HCT116 (cell line): Measurements from ENCODE around the gene METTL6. TPM values are rescaled to one million over a fixed set of nuclear protein-coding genes. Genes with fewer than 3 reads are reported as not detected.

Experiments used
- ATAC-seq: fragments of 200-7000 bp; cut with Tn5 transposase; 2 replicates; pipeline ENCODE4 v1.9.1; 2020; ENCODE audit warnings: mild to moderate bottlenecking, moderate library complexity
- BruUV-seq: library from RNA; stranded (reverse); fragments of 400-500 nt; replicated peaks from 2 replicates; lab custom pipeline; 2021; lab: Mats Ljungman, UMichigan
- CTCF ChIA-PET: fragments of 300-600 bp; sonication (Branson Sonifier 250); formaldehyde crosslinking; loops from one replicate; lab custom pipeline; 2021; ENCODE audit warnings: antibody characterized with exemption; lab: Charles Lee
- POLR2A ChIA-PET: fragments of 300-600, 350-600 bp; sonication (Branson Sonifier 250); formaldehyde crosslinking; loops from one replicate; lab custom pipeline; 2021; ENCODE audit warnings: antibody characterized with exemption; lab: Charles Lee
- RAD21 ChIA-PET, 2 experiments: fragments of 300-600 bp; sonication (Branson Sonifier 250); formaldehyde crosslinking; loops; one replicate each; lab custom pipeline; 2023; ENCODE audit warnings: low total read pairs in 2 of 2; ENCODE audit not compliant: uncharacterized antibody in 2 of 2, unreplicated experiment in 2 of 2, low non-redundant PET in 1 of 2; lab: Charles Lee
- DNase-seq: peaks from one replicate; pipeline ENCODE4 v3.0.0-alpha.2; 2010; ENCODE audit warnings: low read depth, low spot score
- H2AFZ ChIP-seq: fragments of 200-600 bp; shearing (Covaris generic), sonication (generic); 2 replicates; pipeline ENCODE4 v1.6.1; 2017; ENCODE audit warnings: low read depth, mixed run types, mixed read lengths, antibody characterized with exemption, low read length; ENCODE audit not compliant: poor library complexity, severe bottlenecking
- H3K27ac ChIP-seq: 2 replicates; pipeline ENCODE4 v1.5.1; 2012; ENCODE audit warnings: low read depth, low read length
- H3K27me3 ChIP-seq: fragments of 200-600 bp; sonication (generic); 2 replicates; pipeline ENCODE4 v1.6.1; 2016; ENCODE audit warnings: mixed run types, low read length, mixed read lengths; ENCODE audit not compliant: insufficient read depth
- H3K36me3 ChIP-seq, 2 experiments: fragments of 200-500 bp in 1 of 2; fragments of 200-600 bp in 1 of 2; sonication (Bioruptor generic) in 1 of 2; sonication (generic) in 1 of 2; 2 replicates each; pipeline versions ENCODE4 v1.5.1 to v1.6.1; 2014 to 2016; ENCODE audit warnings: low read length in 2 of 2, inconsistent platforms in 1 of 2, mixed read lengths in 1 of 2, mixed run types in 1 of 2; ENCODE audit not compliant: insufficient read depth in 2 of 2, control insufficient read depth in 1 of 2
- H3K4me1 ChIP-seq, 2 experiments: fragments of 200-600 bp in 1 of 2; sonication (generic) in 1 of 2; 2 replicates each; pipeline versions ENCODE4 v1.5.1 to v1.6.1; 2012 to 2017; ENCODE audit warnings: low read length in 2 of 2, inconsistent platforms in 1 of 2, mild to moderate bottlenecking in 1 of 2, mixed read lengths in 1 of 2, mixed run types in 1 of 2, moderate library complexity in 1 of 2; ENCODE audit not compliant: insufficient read depth in 2 of 2, control insufficient read depth in 1 of 2
- H3K4me2 ChIP-seq: fragments of 200-600 bp; sonication (generic); 2 replicates; pipeline ENCODE4 v1.6.1; 2017; ENCODE audit warnings: mixed run types, low read length, mixed read lengths
- H3K4me3 ChIP-seq, 2 experiments: fragments of 200-600 bp in 1 of 2; sonication (generic) in 1 of 2; replicated peaks in 1 of 2; 2 replicates each; pipeline ENCODE4 v1.5.1; 2011 to 2016; ENCODE audit warnings: low read length in 2 of 2, control low read depth in 1 of 2, low read depth in 1 of 2, mild to moderate bottlenecking in 1 of 2, mixed read lengths in 1 of 2, mixed run types in 1 of 2
- H3K79me2 ChIP-seq: fragments of 200-600 bp; sonication (generic); 2 replicates; pipeline ENCODE4 v1.6.1; 2017; ENCODE audit warnings: mild to moderate bottlenecking, mixed run types, low read length, moderate library complexity, mixed read lengths; ENCODE audit not compliant: insufficient read depth
- H3K9ac ChIP-seq: fragments of 200-600 bp; sonication (generic); 2 replicates; pipeline ENCODE4 v1.6.1; 2016; ENCODE audit warnings: low read length, mixed read lengths
- H3K9me2 ChIP-seq: fragments of 200-600 bp; sonication (generic), shearing (Covaris generic); 2 replicates; pipeline ENCODE4 v1.6.1; 2017; ENCODE audit warnings: mixed run types, mild to moderate bottlenecking, moderate library complexity; ENCODE audit not compliant: insufficient read depth
- H3K9me3 ChIP-seq, 2 experiments: fragments of 200-500 bp in 1 of 2; fragments of 200-600 bp in 1 of 2; sonication (Bioruptor generic) in 1 of 2; sonication (generic) in 1 of 2; 2 replicates each; pipeline ENCODE4 v1.6.1; 2014 to 2017; ENCODE audit warnings: low read length in 2 of 2, mixed read lengths in 2 of 2, inconsistent platforms in 1 of 2, low read depth in 1 of 2, mild to moderate bottlenecking in 1 of 2, mixed run types in 1 of 2, moderate library complexity in 1 of 2; ENCODE audit not compliant: control insufficient read depth in 1 of 2, insufficient read depth in 1 of 2
- H4K20me1 ChIP-seq: fragments of 200-600 bp; sonication (generic), shearing (Covaris generic); 2 replicates; pipeline ENCODE4 v1.6.1; 2017; ENCODE audit warnings: mixed run types, mild to moderate bottlenecking, moderate library complexity; ENCODE audit not compliant: insufficient read depth
- CBX3 ChIP-seq: IDR thresholded peaks from 2 replicates; pipeline ENCODE4 v1.6.1; 2012; ENCODE audit warnings: low read depth
- CTCF ChIP-seq, 3 experiments: fragments of 200-600 bp in 1 of 3; sonication (generic) in 1 of 3; IDR thresholded peaks in 2 of 3; conservative IDR thresholded peaks in 1 of 3; 2 replicates each; pipeline ENCODE4 v1.5.1; 2012 to 2017; ENCODE audit warnings: low read depth in 2 of 3, low read length in 2 of 3, antibody characterized with exemption in 1 of 3, borderline replicate concordance in 1 of 3, control low read depth in 1 of 3, mild to moderate bottlenecking in 1 of 3, mixed read lengths in 1 of 3, mixed run types in 1 of 3, moderate library complexity in 1 of 3; ENCODE audit not compliant: insufficient read depth in 1 of 3
- EGR1 ChIP-seq: IDR thresholded peaks from 2 replicates; pipeline ENCODE4 v1.6.1; 2012; ENCODE audit warnings: low read depth
- ELF1 ChIP-seq: IDR thresholded peaks from 2 replicates; pipeline ENCODE4 v1.6.1; 2012; ENCODE audit warnings: low read depth, borderline replicate concordance
- EZH2 ChIP-seq: fragments of 200-600 bp; sonication (generic); IDR thresholded peaks from 2 replicates; pipeline ENCODE4 v1.6.1; 2017; ENCODE audit warnings: antibody characterized with exemption, mixed run types
- EZH2phosphoT487 ChIP-seq: fragments of 200-600 bp; IDR thresholded peaks from 2 replicates; pipeline ENCODE4 v1.6.1; 2018; ENCODE audit warnings: antibody characterized with exemption, borderline replicate concordance
- FOSL1 ChIP-seq: IDR thresholded peaks from 2 replicates; pipeline ENCODE4 v1.6.1; 2012; ENCODE audit warnings: low read depth
- JUND ChIP-seq: IDR thresholded peaks from 2 replicates; pipeline ENCODE4 v1.6.1; 2012
- MAX ChIP-seq: IDR thresholded peaks from 2 replicates; pipeline ENCODE4 v1.6.1; 2012
- REST ChIP-seq: IDR thresholded peaks from 2 replicates; pipeline ENCODE4 v1.6.1; 2012; ENCODE audit warnings: low read depth
- SIN3A ChIP-seq: IDR thresholded peaks from 2 replicates; pipeline ENCODE4 v1.6.1; 2012; ENCODE audit warnings: low read depth
- TCF7L2 ChIP-seq: IDR thresholded peaks from 2 replicates; pipeline ENCODE4 v1.7.0; 2011; ENCODE audit warnings: borderline replicate concordance, inconsistent platforms; ENCODE audit not compliant: insufficient read depth, insufficient read length; ENCODE audit errors: extremely low read depth
- YY1 ChIP-seq: IDR thresholded peaks from 2 replicates; pipeline ENCODE4 v1.6.1; 2011; ENCODE audit warnings: low read length, low read depth, moderate library complexity, mild to moderate bottlenecking; ENCODE audit not compliant: insufficient replicate concordance; ENCODE audit errors: extremely low read depth
- ZFX ChIP-seq: fragments of 450-650 bp; IDR thresholded peaks from 2 replicates; pipeline ENCODE4 v1.6.1; 2017
- ZNF274 ChIP-seq: fragments of 200-500 bp; sonication (Bioruptor generic); IDR thresholded peaks from 2 replicates; pipeline ENCODE4 v1.6.1; 2014; ENCODE audit warnings: mild to moderate bottlenecking, low read depth, low read length, inconsistent platforms
- intact Hi-C: fragments of 100-400 bp; cut with micrococcal nuclease; formaldehyde crosslinking; loops from 2 replicates; pipeline ENCODE4 v1.10.0; 2022
- total RNA-seq: library from RNA; stranded (reverse); gene quantifications from one replicate; pipeline ENCODE4 v1.2.1, GENCODE V29; 2021; ENCODE audit not compliant: unreplicated experiment
- TF ChIP-seq, protein P1 (sequence below): IDR thresholded peaks from 2 replicates; pipeline ENCODE4 v1.6.1; 2011; ENCODE audit warnings: mild to moderate bottlenecking, low read length, moderate library complexity; ENCODE audit not compliant: insufficient replicate concordance; ENCODE audit errors: extremely low read depth

METTL6 gene
- total RNA-seq, 1 experiment from 2014 or later: 14.7 TPM

DNA sequence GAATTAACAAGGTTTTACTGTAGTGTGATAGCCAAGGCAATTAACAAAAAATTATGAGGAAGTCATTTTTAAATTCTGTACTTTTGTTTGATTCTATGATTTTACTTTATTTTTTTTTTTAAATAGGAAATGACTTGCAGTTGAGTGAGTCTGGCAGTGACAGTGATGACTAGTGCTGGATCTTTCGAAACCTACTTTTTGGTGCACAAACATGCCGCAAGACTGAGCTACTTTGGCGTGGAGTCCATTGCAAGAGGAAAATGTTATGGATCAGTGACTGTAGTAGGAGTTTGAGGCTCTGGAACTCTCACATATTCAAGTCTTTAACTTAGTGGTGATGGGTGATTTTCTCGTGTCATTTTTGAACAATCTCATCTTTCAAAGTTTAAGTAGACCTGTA is 11.6 kb upstream of the METTL6 start:
- H3K27me3 ChIP-seq: no peaks in the 10 kb centered on the region
- peaks cover 4% of the 10 kb centered on the region; the same call in 1 of the 2 replicates for H3K79me2 ChIP-seq
- H3K9ac ChIP-seq: no peak overlapping the region
- ChIA-PET POLR2A (no interaction called here), CTCF (no interaction called here)
- no peaks in the 10 kb centered on the region for H3K9me3 ChIP-seq
- no peak for DNase-seq
- BruUV-seq: no TSS peak
- peaks cover 49 to 57% of the 10 kb centered on the region in 2 experiments for H3K36me3 ChIP-seq
- no peak overlapping the region for H3K4me3 ChIP-seq
- no peak overlapping the region for H3K4me2 ChIP-seq
- intact Hi-C loops: no loop called here
- no peak for ATAC-seq
- no peaks in the 10 kb centered on the region for H4K20me1 ChIP-seq
- H3K9me2 ChIP-seq: no peaks in the 10 kb centered on the region
- no peak for TF ChIP-seq ZNF274
- no peak for TF ChIP-seq REST
- TF ChIP-seq, protein P1, sequence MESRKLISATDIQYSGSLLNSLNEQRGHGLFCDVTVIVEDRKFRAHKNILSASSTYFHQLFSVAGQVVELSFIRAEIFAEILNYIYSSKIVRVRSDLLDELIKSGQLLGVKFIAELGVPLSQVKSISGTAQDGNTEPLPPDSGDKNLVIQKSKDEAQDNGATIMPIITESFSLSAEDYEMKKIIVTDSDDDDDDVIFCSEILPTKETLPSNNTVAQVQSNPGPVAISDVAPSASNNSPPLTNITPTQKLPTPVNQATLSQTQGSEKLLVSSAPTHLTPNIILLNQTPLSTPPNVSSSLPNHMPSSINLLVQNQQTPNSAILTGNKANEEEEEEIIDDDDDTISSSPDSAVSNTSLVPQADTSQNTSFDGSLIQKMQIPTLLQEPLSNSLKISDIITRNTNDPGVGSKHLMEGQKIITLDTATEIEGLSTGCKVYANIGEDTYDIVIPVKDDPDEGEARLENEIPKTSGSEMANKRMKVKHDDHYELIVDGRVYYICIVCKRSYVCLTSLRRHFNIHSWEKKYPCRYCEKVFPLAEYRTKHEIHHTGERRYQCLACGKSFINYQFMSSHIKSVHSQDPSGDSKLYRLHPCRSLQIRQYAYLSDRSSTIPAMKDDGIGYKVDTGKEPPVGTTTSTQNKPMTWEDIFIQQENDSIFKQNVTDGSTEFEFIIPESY: no peak
- TF ChIP-seq CTCF (IDR thresholded peaks at IDR 0.05 in 2 of 3, conservative IDR thresholded peaks at IDR 0.05 in 1 of 3; ENCODE audit: borderline replicate concordance in 1 of 3, insufficient read depth in 1 of 3, low read depth in 2 of 3, low read length in 2 of 3): no peak
- TF ChIP-seq CBX3: no peak
- TF ChIP-seq EGR1: no peak
- TF ChIP-seq YY1: no peak
- TF ChIP-seq MAX: no peak
- TF ChIP-seq EZH2phosphoT487: no peak
- no peak for TF ChIP-seq TCF7L2
- TF ChIP-seq JUND: no peak
- TF ChIP-seq ZFX: no peak
- no peak for TF ChIP-seq SIN3A
- no peak for TF ChIP-seq EZH2
- TF ChIP-seq FOSL1: no peak
- no peak for TF ChIP-seq ELF1
- TF ChIP-seq, all 23 proteins: peak for 0
- no peaks in the 10 kb centered on the region for H3K4me1 ChIP-seq
- RAD21 ChIA-PET: no interaction called here
- no peak overlapping the region for H3K27ac ChIP-seq
- no peak overlapping the region for H2AFZ ChIP-seq
